Measurements from ENCODE around the gene VWCE. TPM values are rescaled to one million over a fixed set of nuclear protein-coding genes. Genes with fewer than 3 reads are reported as not detected.

The VWCE gene
- total RNA-seq, 2 experiments from 2014 or later, result 0.79 to 5.5 TPM

DNA sequence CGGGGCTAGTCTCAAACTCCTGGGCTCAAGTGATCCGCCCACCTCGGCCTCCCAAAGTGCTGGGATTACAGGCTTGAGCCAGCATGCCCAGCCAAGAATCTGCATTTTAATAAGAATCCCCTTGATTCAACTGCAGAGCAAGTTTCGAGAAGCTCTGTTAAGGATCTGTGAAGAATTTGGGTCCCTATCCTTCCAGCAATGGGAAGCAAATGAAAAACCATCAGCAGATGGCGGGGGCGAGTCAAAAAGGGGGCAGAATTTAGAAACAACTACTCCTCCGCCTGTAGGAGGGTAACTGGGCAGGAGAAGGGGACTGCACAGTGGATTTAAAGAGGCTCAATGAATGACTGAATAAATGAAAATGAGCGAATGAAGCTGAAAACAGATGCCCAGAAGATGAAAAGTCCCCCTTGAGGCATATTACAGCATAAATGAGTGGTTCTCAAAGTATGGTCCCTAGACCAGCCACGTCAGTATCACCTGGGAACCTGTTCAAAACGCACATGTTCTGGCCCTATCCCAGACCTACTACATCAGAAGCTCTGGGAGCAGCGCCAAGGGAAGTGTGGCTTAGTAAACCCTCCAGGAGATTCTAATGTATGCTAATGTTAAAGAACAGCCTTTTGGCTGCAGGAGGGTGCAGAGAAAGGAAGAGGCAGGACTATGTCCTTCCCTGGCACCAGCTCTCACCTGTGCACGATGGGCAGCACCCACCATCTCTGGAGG is 15.0 kb downstream of the VWCE start:
- intact Hi-C loops (cut with micrococcal nuclease; ENCODE audit: unreplicated experiment), result no loop called here
- Histone ChIP-seq H3K79me2 (ENCODE audit: insufficient read depth, low read depth, low read length) (no peaks in the 10 kb centered on the region), H3K4me3 (ENCODE audit: low read depth, low read length, poor library complexity, severe bottlenecking) (no peak overlapping the region), H4K20me1 (ENCODE audit: insufficient read depth, low read length) (no peaks in the 10 kb centered on the region), H3K4me1 (ENCODE audit: insufficient read depth, low read length, poor library complexity, severe bottlenecking) (no peaks in the 10 kb centered on the region), H3K36me3 (ENCODE audit: insufficient read depth, low read length) (no peaks in the 10 kb centered on the region), H3K27ac (ENCODE audit: low read depth, low read length, poor library complexity, severe bottlenecking) (no peak overlapping the region), H2AFZ (ENCODE audit: low read length) (no peak overlapping the region), H3K9me2 (ENCODE audit: insufficient read depth, low read length) (no peaks in the 10 kb centered on the region), H3K9me3 (ENCODE audit: low read length) (no peaks in the 10 kb centered on the region), H3K4me2 (ENCODE audit: low read length) (no peak overlapping the region)
- CTCF ChIA-PET (ENCODE audit: unreplicated experiment), result no interaction called here
- POLR2A ChIA-PET, result no interaction called here
- BruUV-seq (replicated peaks), result no TSS peak
- DNase-seq (ENCODE audit: low spot score), result no peak
- TF ChIP-seq EZH2phosphoT487 (IDR thresholded peaks at IDR 0.05; ENCODE audit: borderline replicate concordance, low read depth, low read length), result no peak
- TF ChIP-seq, protein P1, sequence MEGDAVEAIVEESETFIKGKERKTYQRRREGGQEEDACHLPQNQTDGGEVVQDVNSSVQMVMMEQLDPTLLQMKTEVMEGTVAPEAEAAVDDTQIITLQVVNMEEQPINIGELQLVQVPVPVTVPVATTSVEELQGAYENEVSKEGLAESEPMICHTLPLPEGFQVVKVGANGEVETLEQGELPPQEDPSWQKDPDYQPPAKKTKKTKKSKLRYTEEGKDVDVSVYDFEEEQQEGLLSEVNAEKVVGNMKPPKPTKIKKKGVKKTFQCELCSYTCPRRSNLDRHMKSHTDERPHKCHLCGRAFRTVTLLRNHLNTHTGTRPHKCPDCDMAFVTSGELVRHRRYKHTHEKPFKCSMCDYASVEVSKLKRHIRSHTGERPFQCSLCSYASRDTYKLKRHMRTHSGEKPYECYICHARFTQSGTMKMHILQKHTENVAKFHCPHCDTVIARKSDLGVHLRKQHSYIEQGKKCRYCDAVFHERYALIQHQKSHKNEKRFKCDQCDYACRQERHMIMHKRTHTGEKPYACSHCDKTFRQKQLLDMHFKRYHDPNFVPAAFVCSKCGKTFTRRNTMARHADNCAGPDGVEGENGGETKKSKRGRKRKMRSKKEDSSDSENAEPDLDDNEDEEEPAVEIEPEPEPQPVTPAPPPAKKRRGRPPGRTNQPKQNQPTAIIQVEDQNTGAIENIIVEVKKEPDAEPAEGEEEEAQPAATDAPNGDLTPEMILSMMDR (conservative IDR thresholded peaks at IDR 0.05; ENCODE audit: low read length), result no peak

DNA sequence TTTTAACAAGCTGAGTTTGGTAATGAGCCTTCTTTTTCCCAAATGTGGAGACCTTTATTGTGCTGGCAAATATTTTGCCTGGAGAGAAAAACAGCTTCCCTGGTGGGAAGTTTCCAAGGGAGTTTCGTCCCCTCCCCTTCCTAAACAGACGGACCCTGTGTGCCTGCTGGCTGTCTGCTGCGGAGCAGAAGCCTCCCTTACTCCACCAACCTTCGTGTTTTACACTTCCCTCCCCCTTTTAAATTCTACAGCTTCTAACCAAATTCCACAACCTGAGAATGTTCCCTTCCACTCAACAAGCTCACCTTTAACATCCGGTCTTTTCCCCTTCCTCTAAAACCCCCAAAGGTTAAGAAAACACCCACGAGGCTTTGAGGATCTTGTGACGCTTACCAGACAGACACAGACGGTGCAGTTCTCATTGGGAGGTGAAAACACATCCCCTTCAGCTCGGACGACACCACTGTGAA is 17.1 kb downstream of the VWCE start:
- no peak for TF ChIP-seq EZH2phosphoT487 (IDR thresholded peaks at IDR 0.05; ENCODE audit: borderline replicate concordance, low read depth, low read length)
- TF ChIP-seq, protein P1 (conservative IDR thresholded peaks at IDR 0.05; ENCODE audit: low read length), result no peak
- H3K9me3 ChIP-seq (ENCODE audit: low read length), result no peaks in the 10 kb centered on the region
- H3K4me3 ChIP-seq (ENCODE audit: low read depth, low read length, poor library complexity, severe bottlenecking), result no peak overlapping the region
- H3K4me1 ChIP-seq (ENCODE audit: insufficient read depth, low read length, poor library complexity, severe bottlenecking), result no peaks in the 10 kb centered on the region
- H3K79me2 ChIP-seq (ENCODE audit: insufficient read depth, low read depth, low read length), result no peaks in the 10 kb centered on the region
- H2AFZ ChIP-seq (ENCODE audit: low read length), result no peak overlapping the region
- no peak overlapping the region for H3K4me2 ChIP-seq (ENCODE audit: low read length)
- CTCF ChIA-PET (ENCODE audit: unreplicated experiment), result no interaction called here
- no TSS peak for BruUV-seq (replicated peaks)
- H3K27ac ChIP-seq (ENCODE audit: low read depth, low read length, poor library complexity, severe bottlenecking), result no peak overlapping the region
- H3K36me3 ChIP-seq (ENCODE audit: insufficient read depth, low read length), result no peaks in the 10 kb centered on the region
- DNase-seq (ENCODE audit: low spot score), result no peak
- POLR2A ChIA-PET, result interaction anchor here (0.7 kb wide), 1 partner anchor 12 kb away, joined by 3 read pairs; no protein-coding TSS in a partner anchor
- intact Hi-C loops (cut with micrococcal nuclease; ENCODE audit: unreplicated experiment), result no loop called here
- no peaks in the 10 kb centered on the region for H3K9me2 ChIP-seq (ENCODE audit: insufficient read depth, low read length)
- H4K20me1 ChIP-seq (ENCODE audit: insufficient read depth, low read length), result no peaks in the 10 kb centered on the region

All from OCI-LY7 (cell line).